Endothelial cell (in vitro differentiated cells): ENCODE data around the gene LTBP4. TPM values are rescaled to one million over a fixed set of nuclear protein-coding genes. Genes with fewer than 3 reads are reported as not detected.
A peak's percentile ranks its signal among the peaks of the same experiment; 100 is the strongest.

ENCODE experiments used
- DNase-seq: peaks from one replicate; pipeline ENCODE4 v3.0.0; 2021; ENCODE audit warnings: low spot score
- H3K27ac Mint-ChIP-seq: one replicate; pipeline ENCODE4 v1.8.0; 2021; ENCODE audit warnings: mixed read lengths, inconsistent platforms; ENCODE audit not compliant: unreplicated experiment
- H3K27me3 Mint-ChIP-seq: one replicate; pipeline ENCODE4 v1.8.0; 2021; ENCODE audit warnings: mild to moderate bottlenecking, moderate library complexity, mixed read lengths, inconsistent platforms; ENCODE audit not compliant: unreplicated experiment
- H3K36me3 Mint-ChIP-seq: one replicate; pipeline ENCODE4 v1.8.0; 2021; ENCODE audit warnings: mild to moderate bottlenecking, low read depth, mixed read lengths, inconsistent platforms; ENCODE audit not compliant: unreplicated experiment
- H3K4me1 Mint-ChIP-seq: one replicate; pipeline ENCODE4 v1.8.0; 2021; ENCODE audit warnings: mild to moderate bottlenecking, mixed read lengths, inconsistent platforms; ENCODE audit not compliant: unreplicated experiment
- H3K4me3 Mint-ChIP-seq: one replicate; pipeline ENCODE4 v1.8.0; 2021; ENCODE audit warnings: mild to moderate bottlenecking, mixed read lengths, inconsistent platforms; ENCODE audit not compliant: unreplicated experiment
- H3K9me3 Mint-ChIP-seq: one replicate; pipeline ENCODE4 v1.8.0; 2021; ENCODE audit warnings: mixed read lengths, inconsistent platforms; ENCODE audit not compliant: unreplicated experiment
- total RNA-seq: library from RNA; stranded (reverse); fragmentation: NEBNext Ultra II Directional; extraction: Animal tissue kit (Norgen Biotek cat#: 25700); gene quantifications from one replicate; pipeline ENCODE4 v1.2.1, GENCODE V29; 2021; ENCODE audit not compliant: unreplicated experiment
- TF ChIP-seq, protein P1 (sequence below): fragments of 200-600 bp; sonication (generic); IDR thresholded peaks from one replicate; pipeline ENCODE4 v1.5.0; 2021; ENCODE audit warnings: antibody characterized with exemption; ENCODE audit not compliant: unreplicated experiment

Gene LTBP4
- total RNA-seq, 1 donor from 2014 or later = 175 TPM

DNA sequence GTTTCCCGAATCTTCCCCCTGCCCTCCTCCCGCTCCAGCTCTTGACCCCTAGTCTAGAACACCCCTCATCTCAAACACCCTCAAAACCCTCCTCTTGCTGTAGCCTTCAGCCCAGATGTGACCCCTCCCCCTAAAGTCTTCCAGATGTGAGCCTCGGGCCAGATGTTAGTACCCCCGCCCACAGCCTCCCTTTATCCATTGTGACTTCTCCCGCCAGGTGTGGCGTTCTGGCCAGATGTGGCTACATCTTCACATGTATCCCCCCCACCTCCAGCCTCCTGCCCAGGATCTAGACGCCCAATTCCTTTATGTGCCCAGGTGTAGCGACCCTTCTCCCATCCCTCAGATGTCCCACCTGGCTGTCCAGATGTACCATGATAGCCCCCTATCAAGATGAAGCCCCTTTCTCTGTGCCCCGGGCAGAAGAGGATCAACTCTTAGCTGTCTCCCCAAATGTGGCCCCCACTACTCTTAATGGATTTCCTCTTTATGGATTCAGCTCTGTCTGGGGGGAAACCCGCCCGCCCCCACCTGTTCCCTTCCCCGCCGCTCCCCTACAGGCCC is 517 bp upstream of the LTBP4 start:
- peaks cover 26% of the 10 kb centered on the region for H3K4me1 Mint-ChIP-seq
- peaks cover under 1% of the 10 kb centered on the region for H3K36me3 Mint-ChIP-seq
- H3K4me3 Mint-ChIP-seq = peak overlapping the region; percentile 93
- peaks cover 38% of the 10 kb centered on the region for H3K27me3 Mint-ChIP-seq
- TF ChIP-seq, protein P1, sequence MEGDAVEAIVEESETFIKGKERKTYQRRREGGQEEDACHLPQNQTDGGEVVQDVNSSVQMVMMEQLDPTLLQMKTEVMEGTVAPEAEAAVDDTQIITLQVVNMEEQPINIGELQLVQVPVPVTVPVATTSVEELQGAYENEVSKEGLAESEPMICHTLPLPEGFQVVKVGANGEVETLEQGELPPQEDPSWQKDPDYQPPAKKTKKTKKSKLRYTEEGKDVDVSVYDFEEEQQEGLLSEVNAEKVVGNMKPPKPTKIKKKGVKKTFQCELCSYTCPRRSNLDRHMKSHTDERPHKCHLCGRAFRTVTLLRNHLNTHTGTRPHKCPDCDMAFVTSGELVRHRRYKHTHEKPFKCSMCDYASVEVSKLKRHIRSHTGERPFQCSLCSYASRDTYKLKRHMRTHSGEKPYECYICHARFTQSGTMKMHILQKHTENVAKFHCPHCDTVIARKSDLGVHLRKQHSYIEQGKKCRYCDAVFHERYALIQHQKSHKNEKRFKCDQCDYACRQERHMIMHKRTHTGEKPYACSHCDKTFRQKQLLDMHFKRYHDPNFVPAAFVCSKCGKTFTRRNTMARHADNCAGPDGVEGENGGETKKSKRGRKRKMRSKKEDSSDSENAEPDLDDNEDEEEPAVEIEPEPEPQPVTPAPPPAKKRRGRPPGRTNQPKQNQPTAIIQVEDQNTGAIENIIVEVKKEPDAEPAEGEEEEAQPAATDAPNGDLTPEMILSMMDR = no peak
- DNase-seq = no peak
- H3K27ac Mint-ChIP-seq = peak overlapping the region; percentile 57
- H3K9me3 Mint-ChIP-seq = no peaks in the 10 kb centered on the region

DNA sequence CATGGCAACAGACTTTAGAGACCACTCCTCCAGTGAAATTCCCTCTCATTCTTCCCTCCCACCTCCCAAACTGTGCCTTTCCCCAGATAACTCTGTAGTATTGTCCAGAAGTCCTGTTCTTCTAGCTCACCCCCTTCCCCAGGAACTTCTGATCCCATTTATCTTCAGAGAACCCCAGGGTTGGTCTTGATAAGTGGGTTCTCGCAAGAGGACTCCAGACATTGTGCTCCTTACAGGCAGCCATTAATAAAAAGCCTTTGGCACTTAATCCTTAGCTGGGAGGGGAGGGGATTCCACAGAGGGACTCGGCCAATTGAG is 1.9 kb downstream of the LTBP4 start:
- peaks cover 38% of the 10 kb centered on the region for H3K27me3 Mint-ChIP-seq
- H3K36me3 Mint-ChIP-seq = peaks cover 5% of the 10 kb centered on the region
- H3K4me3 Mint-ChIP-seq = peak overlapping the region; percentile 84
- no peak overlapping the region for H3K27ac Mint-ChIP-seq
- TF ChIP-seq, protein P1 = no peak
- peaks cover 26% of the 10 kb centered on the region for H3K4me1 Mint-ChIP-seq
- DNase-seq = no peak
- H3K9me3 Mint-ChIP-seq = no peaks in the 10 kb centered on the region

DNA sequence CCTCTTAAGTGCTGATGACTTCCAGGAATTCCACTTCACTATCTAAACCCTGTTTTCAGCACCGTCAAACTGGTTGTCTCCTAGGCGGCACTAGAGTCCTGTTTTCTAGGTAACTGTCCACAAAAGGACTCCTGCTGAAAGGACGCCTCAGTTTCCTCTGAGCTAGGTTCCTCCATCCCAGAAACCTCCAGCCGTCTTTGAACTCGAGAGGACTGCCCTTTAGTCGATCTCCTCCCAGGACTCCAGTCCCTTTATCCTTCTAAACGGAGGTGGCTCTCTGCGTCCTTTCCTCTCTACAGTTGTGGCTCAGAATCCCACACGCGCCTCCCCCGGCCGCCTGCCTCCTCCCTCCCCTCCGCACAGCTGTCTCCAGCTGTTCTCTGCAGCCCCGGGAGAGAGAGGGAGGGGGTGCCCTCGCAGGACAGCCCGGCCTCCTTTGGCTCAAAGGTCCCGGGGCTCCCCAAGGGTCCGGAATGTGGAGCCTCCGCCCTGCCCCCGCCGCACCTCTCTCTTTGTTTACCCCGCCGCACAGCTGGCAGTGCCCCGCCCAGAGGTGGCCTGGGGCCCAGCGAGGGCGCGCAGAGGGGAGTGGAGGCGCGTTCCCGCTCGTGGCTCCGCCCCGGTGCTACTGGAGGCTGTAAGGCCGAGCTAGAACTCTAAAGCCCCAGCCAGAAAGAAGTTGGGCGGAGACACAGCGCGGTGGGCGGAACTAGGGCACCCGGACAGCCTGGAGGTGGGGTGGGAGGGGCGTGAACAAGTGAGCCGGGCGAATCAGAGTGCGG is 2.4 kb downstream of the LTBP4 start:
- Mint-ChIP-seq H3K4me3 (peak overlapping the region; percentile 78), H3K27me3 (peaks cover 36% of the 10 kb centered on the region), H3K9me3 (no peaks in the 10 kb centered on the region), H3K4me1 (peaks cover 27% of the 10 kb centered on the region), H3K36me3 (peaks cover 5% of the 10 kb centered on the region), H3K27ac (no peak overlapping the region)
- DNase-seq = peak; percentile 88
- TF ChIP-seq, protein P1 = no peak

DNA sequence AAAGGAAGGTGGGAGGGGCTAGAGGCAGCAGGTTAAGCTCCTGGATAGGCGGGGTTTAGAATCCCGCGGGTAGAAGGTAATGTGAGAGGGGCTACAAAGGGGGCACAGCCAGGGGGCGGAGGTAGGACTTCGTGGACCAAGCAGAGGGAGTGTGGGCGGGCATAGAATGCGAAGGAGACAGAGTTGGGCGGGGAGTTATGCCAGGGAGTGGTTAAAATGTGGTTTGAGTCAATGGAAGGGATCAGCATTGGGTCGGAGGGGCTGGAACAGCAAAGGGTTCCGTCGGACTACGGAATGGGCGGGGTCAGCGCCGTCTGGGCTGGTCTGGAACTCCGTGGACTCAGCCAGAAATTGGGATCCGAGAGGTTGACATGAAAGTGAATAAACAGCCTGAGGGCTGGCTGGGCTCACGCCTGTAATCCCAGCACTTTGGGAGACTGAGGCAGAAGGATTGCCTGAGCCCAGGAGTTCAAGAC is 3.0 kb downstream of the LTBP4 start:
- peaks cover 8% of the 10 kb centered on the region for H3K36me3 Mint-ChIP-seq
- DNase-seq = no peak
- no peaks in the 10 kb centered on the region for H3K9me3 Mint-ChIP-seq
- TF ChIP-seq, protein P1 = no peak
- no peak overlapping the region for H3K27ac Mint-ChIP-seq
- peak overlapping the region; percentile 78 for H3K4me3 Mint-ChIP-seq
- H3K27me3 Mint-ChIP-seq = peaks cover 36% of the 10 kb centered on the region
- H3K4me1 Mint-ChIP-seq = peaks cover 32% of the 10 kb centered on the region

DNA sequence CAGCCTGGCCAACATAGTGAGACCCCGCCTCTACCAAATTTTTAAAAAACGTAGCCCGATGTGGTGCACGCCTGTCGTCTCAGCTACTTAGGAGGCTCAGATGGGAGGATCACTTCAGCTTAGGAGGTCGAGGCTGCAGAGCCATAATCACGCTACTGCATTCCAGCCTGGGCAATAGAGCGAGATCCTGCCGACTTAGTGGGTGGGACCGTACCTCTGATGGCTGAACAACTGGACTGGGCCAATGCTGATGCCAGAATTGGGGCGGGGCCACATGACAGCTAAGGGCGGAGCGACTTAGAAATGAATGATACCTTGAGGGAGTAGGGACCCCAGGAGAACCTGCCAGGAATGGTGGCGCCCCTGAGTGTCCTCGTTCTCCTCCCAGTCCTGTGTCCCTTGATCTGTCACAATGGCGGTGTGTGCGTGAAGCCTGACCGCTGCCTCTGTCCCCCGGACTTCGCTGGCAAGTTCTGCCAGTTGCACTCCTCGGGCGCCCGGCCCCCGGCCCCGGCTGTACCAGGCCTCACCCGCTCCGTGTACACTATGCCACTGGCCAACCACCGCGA is 3.6 kb downstream of the LTBP4 start:
- DNase-seq = no peak
- Mint-ChIP-seq H3K36me3 (peaks cover 8% of the 10 kb centered on the region), H3K4me1 (peaks cover 28% of the 10 kb centered on the region), H3K9me3 (no peaks in the 10 kb centered on the region), H3K27ac (no peak overlapping the region), H3K4me3 (no peak overlapping the region), H3K27me3 (peaks cover 36% of the 10 kb centered on the region)
- TF ChIP-seq, protein P1 = no peak
